Thymus (tissue), 11 donors: ENCODE results near the gene HLA-DQB2. TPM values are rescaled to one million over a fixed set of nuclear protein-coding genes. Genes with fewer than 3 reads are reported as not detected.
A peak's percentile ranks its signal among the peaks of the same experiment; 100 is the strongest.
"Not testable (repeated sequence)": the region's sequence is repeated elsewhere in the genome, so short reads cannot be mapped to it uniquely, and the experiment has no call there.

Experiments
- DNase-seq, 9 donors: peaks; one replicate each; pipeline ENCODE4 v3.0.0-alpha.2; 2013; ENCODE audit warnings: low spot score in 9 of 9, low read depth in 6 of 9, missing footprints in 1 of 9
- H3K27ac ChIP-seq, 2 donors: one replicate each; pipeline ENCODE4 v1.5.1; 2013; ENCODE audit warnings: control low read depth in 1 of 2, low read depth in 1 of 2, low read length in 1 of 2, mild to moderate bottlenecking in 1 of 2, moderate library complexity in 1 of 2
- H3K27me3 ChIP-seq, 2 donors: one replicate each; pipeline ENCODE4 v1.5.1; 2013; ENCODE audit warnings: low read length in 1 of 2; ENCODE audit not compliant: control insufficient read depth in 2 of 2, insufficient read depth in 1 of 2
- H3K36me3 ChIP-seq, 2 donors: one replicate each; pipeline ENCODE4 v1.5.1; 2013; ENCODE audit warnings: low read length in 1 of 2, mild to moderate bottlenecking in 1 of 2, moderate library complexity in 1 of 2; ENCODE audit not compliant: control insufficient read depth in 2 of 2, insufficient read depth in 2 of 2
- H3K4me1 ChIP-seq, 2 donors: one replicate each; pipeline ENCODE4 v1.5.1; 2013; ENCODE audit warnings: low read length in 2 of 2; ENCODE audit not compliant: control insufficient read depth in 2 of 2, insufficient read depth in 2 of 2
- H3K4me3 ChIP-seq, 2 donors: one replicate each; pipeline ENCODE4 v1.5.1; 2013; ENCODE audit warnings: low read length in 2 of 2, control low read depth in 1 of 2, mild to moderate bottlenecking in 1 of 2
- H3K9me3 ChIP-seq, 2 donors: one replicate each; pipeline ENCODE4 v1.5.1; 2013; ENCODE audit warnings: low read length in 1 of 2, mild to moderate bottlenecking in 1 of 2; ENCODE audit not compliant: control insufficient read depth in 2 of 2, insufficient read depth in 1 of 2
- WGBS: extraction: QIAGEN DNeasy Blood & Tissue Kit; methylation state at CpG from one replicate; pipeline ENCODE4 v1.1.7; 2013; 5-methylcytosine and 5-hydroxymethylcytosine counted together
- polyA plus RNA-seq: library from polyadenylated mRNA; stranded (reverse); fragments of 200-250 nt; gene quantifications from one replicate; pipeline ENCODE4 v1.2.3, GENCODE V29; 2013
- total RNA-seq: library from RNA; stranded (reverse); fragments of 120-200 nt; gene quantifications from one replicate; pipeline ENCODE4 v1.2.4, GENCODE V29; 2013
- donor health status: healthy.

Gene HLA-DQB2
- total and polyA plus RNA-seq, 2 donors, result 12.2 to 17.5 TPM

DNA sequence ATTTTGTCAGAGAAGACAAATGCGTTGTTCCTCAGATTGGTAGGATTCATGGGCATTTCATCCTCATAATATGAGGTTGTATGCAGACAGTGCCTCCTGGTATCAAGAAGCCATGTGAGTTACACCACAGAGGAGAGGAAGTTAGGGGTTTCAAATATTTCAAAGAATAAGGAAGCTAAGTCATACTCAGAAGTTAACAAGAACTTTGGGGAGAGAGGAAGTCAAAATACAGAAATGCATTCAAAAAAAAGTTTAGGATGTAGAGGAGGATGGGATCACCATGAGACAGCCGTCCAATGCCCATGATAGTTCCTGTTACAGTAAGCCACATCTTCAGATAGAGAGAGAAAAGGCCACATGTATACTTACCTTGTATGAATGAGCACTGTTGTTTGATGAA lies 31.2 kb upstream of the HLA-DQB2 start:
- Histone ChIP-seq H3K36me3 (no peaks in the 10 kb centered on the region), H3K4me1 (peaks cover 3 to 18% of the 10 kb centered on the region in 2 donors), H3K9me3 (no peaks in the 10 kb centered on the region), H3K27me3 (peaks cover 0 to 7% of the 10 kb centered on the region in 2 donors), H3K27ac (no peak overlapping the region), H3K4me3 (no peak overlapping the region)
- 12% methylated on average over 2 of the region's 2 CpGs for WGBS
- DNase-seq, result peak in 1 of 9 donors; percentile 35

DNA sequence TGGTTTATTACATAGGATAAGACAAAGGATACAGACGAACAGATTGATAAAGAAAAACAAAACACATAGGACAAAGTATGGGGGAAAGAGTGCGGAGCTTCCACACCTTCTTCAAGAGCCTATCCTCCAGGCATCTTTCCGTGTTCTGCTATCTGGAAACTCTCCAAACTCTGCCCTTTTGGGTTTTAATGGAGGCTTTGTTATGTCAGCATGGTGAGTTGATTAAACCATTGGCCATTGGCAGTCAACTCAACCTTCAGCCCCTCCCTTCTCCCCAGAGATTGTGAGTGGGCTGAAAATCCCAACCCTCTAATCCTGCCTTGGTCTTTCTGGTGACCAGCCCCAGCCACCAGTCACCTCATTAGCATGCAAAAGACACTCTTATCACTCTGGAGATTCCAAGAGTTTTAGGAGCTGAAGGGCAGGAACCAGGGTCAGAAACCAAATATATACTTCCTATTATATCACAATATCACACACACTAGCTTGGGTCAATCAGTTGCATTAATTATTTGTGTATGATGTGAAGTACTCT lies 29.6 kb upstream of the HLA-DQB2 start:
- DNase-seq, result no peak
- no peaks in the 10 kb centered on the region for H3K36me3 ChIP-seq
- H3K27me3 ChIP-seq, result peaks cover 0 to 7% of the 10 kb centered on the region in 2 donors
- H3K9me3 ChIP-seq, result no peaks in the 10 kb centered on the region
- no peak overlapping the region for H3K4me3 ChIP-seq
- 91% methylated on average over 3 of the region's 3 CpGs for WGBS
- peaks cover 3 to 18% of the 10 kb centered on the region in 2 donors for H3K4me1 ChIP-seq
- no peak overlapping the region for H3K27ac ChIP-seq

DNA sequence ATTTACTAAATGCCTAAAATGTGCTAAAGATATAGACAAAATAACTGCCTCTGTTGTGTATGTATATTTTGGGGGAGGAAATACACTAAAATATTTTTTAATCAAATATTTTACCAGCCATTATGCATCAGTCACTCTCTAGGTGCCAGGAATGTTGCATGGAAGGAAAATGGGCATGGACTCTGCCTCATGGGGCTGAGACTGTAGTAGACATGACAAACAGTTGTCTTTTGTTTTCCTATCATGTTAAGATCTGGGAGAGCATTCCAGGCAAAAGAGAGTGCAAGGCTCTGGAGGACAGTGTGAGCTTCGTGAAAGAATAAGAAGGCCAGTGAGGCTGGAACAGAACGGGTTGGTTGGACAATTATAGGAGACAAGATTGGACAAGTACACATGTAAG lies 27.0 kb upstream of the HLA-DQB2 start:
- Histone ChIP-seq H3K27me3 (peaks cover 0 to 6% of the 10 kb centered on the region in 2 donors), H3K36me3 (no peaks in the 10 kb centered on the region), H3K4me1 (peaks cover 0 to 9% of the 10 kb centered on the region in 2 donors), H3K27ac (no peak overlapping the region), H3K9me3 (no peaks in the 10 kb centered on the region), H3K4me3 (no peak overlapping the region)
- 93% methylated on average over 2 of the region's 2 CpGs for WGBS
- DNase-seq, result no peak

DNA sequence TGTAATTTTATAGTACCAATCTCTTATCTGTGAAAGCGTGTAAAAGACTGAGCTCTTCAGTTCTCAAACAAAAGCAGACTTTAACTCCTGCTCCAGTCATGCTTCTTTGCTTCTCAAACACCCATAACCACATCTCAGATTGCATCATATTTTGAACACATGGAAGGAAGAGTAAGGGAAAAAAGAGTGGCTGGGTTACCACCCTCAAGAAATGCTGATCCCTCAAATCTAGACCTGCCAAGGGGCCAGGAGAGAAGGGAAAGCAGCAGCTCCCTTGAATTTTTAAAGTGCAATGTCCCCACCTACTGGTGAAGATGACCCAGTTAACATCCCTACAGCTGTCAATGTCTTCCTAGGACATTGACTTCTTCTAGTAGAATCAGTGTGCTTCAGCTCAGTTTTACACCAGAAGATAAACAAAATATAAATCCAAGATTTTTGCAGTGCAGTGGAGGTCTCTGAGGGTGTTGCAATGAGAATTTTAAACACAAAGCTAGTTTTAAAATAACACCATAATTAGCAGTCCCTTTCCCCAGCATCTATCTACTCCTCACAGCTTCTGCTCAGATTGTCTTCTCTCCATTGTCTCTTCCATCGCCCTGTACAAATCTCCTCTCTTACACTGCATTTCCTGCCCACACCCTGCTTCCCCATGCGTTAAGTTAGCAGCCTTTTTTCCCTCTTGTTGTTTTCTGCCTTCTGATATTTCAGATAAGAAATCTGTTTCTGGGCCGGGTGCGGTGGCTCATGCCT lies 22.6 kb upstream of the HLA-DQB2 start:
- Histone ChIP-seq H3K4me1 (no peaks in the 10 kb centered on the region), H3K27ac (no peak overlapping the region), H3K9me3 (no peaks in the 10 kb centered on the region), H3K36me3 (no peaks in the 10 kb centered on the region), H3K4me3 (no peak overlapping the region), H3K27me3 (peaks cover 0 to 2% of the 10 kb centered on the region in 2 donors)
- 53% methylated on average over 5 of the region's 5 CpGs for WGBS
- peak; percentile 14 to 71 (median 42) for DNase-seq

GRCh38 chr6:32782923-32783322 lies 19.6 kb upstream of the HLA-DQB2 start:
- H3K27me3 ChIP-seq, DNase-seq, H3K27ac ChIP-seq, H3K4me1 ChIP-seq, H3K4me3 ChIP-seq, H3K36me3 ChIP-seq, H3K9me3 ChIP-seq: not testable (repeated sequence)

- Histone ChIP-seq H3K4me1 (no peaks in the 10 kb centered on the region), H3K36me3 (no peaks in the 10 kb centered on the region)
- no peak for DNase-seq
Measured at GRCh38 chr6:32779036-32779435, 15.7 kb upstream of the HLA-DQB2 start.

DNA sequence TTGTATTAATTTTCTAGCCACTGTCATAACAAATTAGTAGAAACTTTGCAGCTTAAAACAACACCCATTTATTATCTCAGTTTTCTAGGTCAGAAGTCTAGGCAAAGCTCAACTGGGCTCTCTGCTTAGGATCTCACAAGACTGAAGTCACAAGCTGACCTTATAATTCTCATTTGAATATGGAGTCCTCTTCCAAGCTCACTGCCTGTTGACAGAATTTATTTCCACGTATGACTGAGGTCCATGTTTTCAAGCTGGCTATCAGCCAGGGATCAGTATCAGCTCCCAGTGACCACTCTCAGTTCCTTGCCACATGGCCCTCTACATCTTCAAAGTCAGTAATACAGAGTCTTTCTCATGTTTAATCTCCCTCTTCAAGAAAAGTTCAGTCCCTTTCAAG lies 11.7 kb upstream of the HLA-DQB2 start:
- no peak overlapping the region for H3K4me3 ChIP-seq
- DNase-seq, result no peak
- H3K27ac ChIP-seq, result no peak overlapping the region
- H3K27me3 ChIP-seq, result no peaks in the 10 kb centered on the region
- no peaks in the 10 kb centered on the region for H3K4me1 ChIP-seq
- WGBS, result 80% methylated on average over 1 of the region's 1 CpG
- H3K9me3 ChIP-seq, result no peaks in the 10 kb centered on the region
- no peaks in the 10 kb centered on the region for H3K36me3 ChIP-seq

More at GRCh38 chr6:32779036-32779435, 15.7 kb upstream of the HLA-DQB2 start:
- Histone ChIP-seq H3K9me3 (no peaks in the 10 kb centered on the region), H3K4me3 (no peak overlapping the region), H3K27ac (no peak overlapping the region), H3K27me3 (no peaks in the 10 kb centered on the region)

DNA sequence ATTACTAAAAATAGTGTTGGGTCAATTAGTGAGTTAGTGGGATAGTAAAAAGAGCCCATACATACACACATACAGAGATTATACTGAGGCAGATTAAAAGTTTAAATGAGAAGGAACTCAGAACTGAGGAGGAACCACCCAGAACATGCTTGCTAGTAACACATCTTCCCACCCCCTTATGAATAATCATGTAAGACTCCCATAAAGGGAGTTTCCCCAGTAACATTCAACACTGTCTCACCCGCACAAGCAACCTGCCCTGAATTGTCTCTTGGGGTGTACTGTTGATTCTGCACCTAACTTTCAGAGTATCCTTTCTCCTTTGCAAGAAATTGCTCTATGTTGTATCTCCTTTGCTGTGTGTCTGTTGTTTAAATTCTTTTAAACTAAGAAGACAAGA lies 11.1 kb upstream of the HLA-DQB2 start:
- peaks cover 0 to 2% of the 10 kb centered on the region in 2 donors for H3K27me3 ChIP-seq

GRCh38 chr6:32772656-32773055 lies 9.3 kb upstream of the HLA-DQB2 start:
- 5% methylated on average over 1 of the region's 1 CpG for WGBS
- Histone ChIP-seq H3K4me1 (no peaks in the 10 kb centered on the region), H3K9me3 (no peaks in the 10 kb centered on the region), H3K36me3 (no peaks in the 10 kb centered on the region), H3K27me3 (peaks cover 0 to 4% of the 10 kb centered on the region in 2 donors), H3K4me3 (no peak overlapping the region), H3K27ac (no peak overlapping the region)
- no peak for DNase-seq

More for the DNA sequence above, 11.1 kb upstream of the HLA-DQB2 start:
- no peaks in the 10 kb centered on the region for H3K36me3 ChIP-seq
- 85% methylated on average over 1 of the region's 1 CpG for WGBS
- no peak overlapping the region for H3K4me3 ChIP-seq
- H3K9me3 ChIP-seq, result no peaks in the 10 kb centered on the region
- DNase-seq, result no peak
- H3K27ac ChIP-seq, result no peak overlapping the region
- no peaks in the 10 kb centered on the region for H3K4me1 ChIP-seq
